OCI-LY3 (cell line): Measurements from ENCODE around the gene RNF152.

Experiments
- H2AFZ ChIP-seq: fragments of 200-600, 300-600 bp; shearing (Covaris generic); 2 replicates; pipeline ENCODE4 v1.6.0; 2014; ENCODE audit warnings: antibody characterized with exemption, low read depth, low read length
- H3K27ac ChIP-seq: fragments of 200-600, 300-600 bp; sonication (generic); 2 replicates; pipeline ENCODE4 v1.5.1; 2014; ENCODE audit warnings: mild to moderate bottlenecking, low read length, moderate library complexity, mixed read lengths
- H3K27me3 ChIP-seq: fragments of 200-600, 300-600 bp; sonication (generic); 2 replicates; pipeline ENCODE4 v1.6.1; 2014; ENCODE audit warnings: low read depth, low read length, mixed read lengths
- H3K36me3 ChIP-seq: fragments of 200-600, 300-600 bp; sonication (generic); replicated peaks from 2 replicates; pipeline ENCODE3; 2014; ENCODE audit warnings: low read depth, low read length, mixed read lengths
- H3K4me1 ChIP-seq: fragments of 300-600, 200-600 bp; sonication (generic); 2 replicates; pipeline ENCODE4 v1.6.1; 2014; ENCODE audit warnings: low read length, mixed read lengths
- H3K4me2 ChIP-seq: fragments of 200-600, 300-600 bp; sonication (generic); 2 replicates; pipeline ENCODE4 v1.6.1; 2014; ENCODE audit warnings: low read length, mixed read lengths
- H3K4me3 ChIP-seq: fragments of 300-600, 200-600 bp; sonication (generic); 2 replicates; pipeline ENCODE4 v1.5.1; 2014; ENCODE audit warnings: antibody characterized with exemption, mild to moderate bottlenecking, low read length, moderate library complexity
- H3K79me2 ChIP-seq: fragments of 300-600, 200-600 bp; shearing (Covaris generic); 2 replicates; pipeline ENCODE4 v1.6.1; 2014; ENCODE audit warnings: mild to moderate bottlenecking, low read length, mixed read lengths
- H3K9ac ChIP-seq: fragments of 300-600, 200-600 bp; shearing (Covaris generic); 2 replicates; pipeline ENCODE4 v1.6.0; 2014; ENCODE audit warnings: mild to moderate bottlenecking, low read length, moderate library complexity
- H3K9me3 ChIP-seq: fragments of 200-600, 300-600 bp; shearing (Covaris generic); 2 replicates; pipeline ENCODE4 v1.6.1; 2014; ENCODE audit warnings: low read length, mixed read lengths; ENCODE audit not compliant: insufficient read depth
- H4K20me1 ChIP-seq: fragments of 200-600, 300-600 bp; sonication (generic); 2 replicates; pipeline ENCODE4 v1.6.1; 2016; ENCODE audit warnings: low read length, mixed read lengths; ENCODE audit not compliant: insufficient read depth
- EZH2phosphoT487 ChIP-seq: fragments of 200-600 bp; shearing (Covaris generic); IDR thresholded peaks from 2 replicates; pipeline ENCODE4 v1.6.1; 2018; ENCODE audit warnings: antibody characterized with exemption, mixed run types, low read depth
- TF ChIP-seq, protein P1 (sequence below): fragments of 200-600, 300-600 bp; sonication (generic); IDR thresholded peaks from 2 replicates; pipeline ENCODE4 v1.5.1; 2014; ENCODE audit warnings: antibody characterized with exemption, low read length, low read depth

The RNF152 gene

DNA sequence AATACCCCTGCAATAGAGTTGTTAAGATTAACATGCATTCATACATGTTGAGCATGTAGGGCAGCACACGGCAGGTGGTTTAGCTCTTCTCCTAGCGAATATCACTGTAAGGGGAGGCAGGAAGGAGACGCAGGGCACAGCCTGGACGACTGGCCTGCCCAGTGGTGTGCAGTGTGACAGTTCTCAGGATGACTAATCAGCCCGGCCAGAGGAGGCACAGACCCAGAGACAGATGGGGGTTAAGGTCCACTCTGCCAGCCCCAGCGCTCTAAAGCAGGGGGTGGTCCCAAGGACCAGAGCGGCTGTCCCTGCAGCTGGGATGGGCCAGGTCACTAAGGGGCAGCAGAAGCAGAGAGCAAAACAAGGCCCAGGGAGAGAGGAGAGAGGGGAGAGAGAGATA lies 63.7 kb downstream of the RNF152 start:
- H3K27ac ChIP-seq = no peak overlapping the region
- H3K4me3 ChIP-seq = no peak overlapping the region
- no peaks in the 10 kb centered on the region for H3K36me3 ChIP-seq
- H3K4me2 ChIP-seq = no peak overlapping the region
- H4K20me1 ChIP-seq = no peaks in the 10 kb centered on the region
- H3K9ac ChIP-seq = no peak overlapping the region
- no peak overlapping the region for H2AFZ ChIP-seq
- peaks cover 59% of the 10 kb centered on the region for H3K27me3 ChIP-seq
- no peak for TF ChIP-seq EZH2phosphoT487
- TF ChIP-seq, protein P1, sequence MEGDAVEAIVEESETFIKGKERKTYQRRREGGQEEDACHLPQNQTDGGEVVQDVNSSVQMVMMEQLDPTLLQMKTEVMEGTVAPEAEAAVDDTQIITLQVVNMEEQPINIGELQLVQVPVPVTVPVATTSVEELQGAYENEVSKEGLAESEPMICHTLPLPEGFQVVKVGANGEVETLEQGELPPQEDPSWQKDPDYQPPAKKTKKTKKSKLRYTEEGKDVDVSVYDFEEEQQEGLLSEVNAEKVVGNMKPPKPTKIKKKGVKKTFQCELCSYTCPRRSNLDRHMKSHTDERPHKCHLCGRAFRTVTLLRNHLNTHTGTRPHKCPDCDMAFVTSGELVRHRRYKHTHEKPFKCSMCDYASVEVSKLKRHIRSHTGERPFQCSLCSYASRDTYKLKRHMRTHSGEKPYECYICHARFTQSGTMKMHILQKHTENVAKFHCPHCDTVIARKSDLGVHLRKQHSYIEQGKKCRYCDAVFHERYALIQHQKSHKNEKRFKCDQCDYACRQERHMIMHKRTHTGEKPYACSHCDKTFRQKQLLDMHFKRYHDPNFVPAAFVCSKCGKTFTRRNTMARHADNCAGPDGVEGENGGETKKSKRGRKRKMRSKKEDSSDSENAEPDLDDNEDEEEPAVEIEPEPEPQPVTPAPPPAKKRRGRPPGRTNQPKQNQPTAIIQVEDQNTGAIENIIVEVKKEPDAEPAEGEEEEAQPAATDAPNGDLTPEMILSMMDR = no peak
- H3K4me1 ChIP-seq = peaks cover 6% of the 10 kb centered on the region
- H3K9me3 ChIP-seq = no peaks in the 10 kb centered on the region
- no peaks in the 10 kb centered on the region for H3K79me2 ChIP-seq

GRCh38 chr18:61827591-61827990 lies 65.2 kb downstream of the RNF152 start:
- H3K9ac ChIP-seq = no peak overlapping the region
- H2AFZ ChIP-seq = no peak overlapping the region
- H3K4me3 ChIP-seq = no peak overlapping the region
- H3K4me2 ChIP-seq = no peak overlapping the region
- H3K27me3 ChIP-seq = peaks cover 51% of the 10 kb centered on the region
- H3K9me3 ChIP-seq = no peaks in the 10 kb centered on the region
- no peaks in the 10 kb centered on the region for H3K79me2 ChIP-seq
- H4K20me1 ChIP-seq = no peaks in the 10 kb centered on the region
- TF ChIP-seq, protein P1 = no peak
- TF ChIP-seq EZH2phosphoT487 = no peak
- H3K27ac ChIP-seq = no peak overlapping the region
- no peaks in the 10 kb centered on the region for H3K4me1 ChIP-seq
- H3K36me3 ChIP-seq = no peaks in the 10 kb centered on the region

- Histone ChIP-seq H2AFZ (no peak overlapping the region), H4K20me1 (no peaks in the 10 kb centered on the region), H3K27ac (no peak overlapping the region), H3K36me3 (no peaks in the 10 kb centered on the region), H3K4me2 (no peak overlapping the region), H3K9me3 (no peaks in the 10 kb centered on the region), H3K27me3 (peaks cover 39% of the 10 kb centered on the region), H3K9ac (no peak overlapping the region), H3K4me1 (no peaks in the 10 kb centered on the region), H3K4me3 (no peak overlapping the region), H3K79me2 (no peaks in the 10 kb centered on the region)
- TF ChIP-seq, protein P1 = no peak
- no peak for TF ChIP-seq EZH2phosphoT487
Observed at GRCh38 chr18:61825386-61825785, 67.4 kb downstream of the RNF152 start.

- Histone ChIP-seq H3K27me3 (peaks cover 36% of the 10 kb centered on the region), H3K9me3 (no peaks in the 10 kb centered on the region), H4K20me1 (no peaks in the 10 kb centered on the region), H3K4me1 (no peaks in the 10 kb centered on the region), H3K4me2 (no peak overlapping the region), H3K27ac (no peak overlapping the region), H3K9ac (no peak overlapping the region), H3K79me2 (no peaks in the 10 kb centered on the region), H3K36me3 (no peaks in the 10 kb centered on the region), H2AFZ (no peak overlapping the region), H3K4me3 (no peak overlapping the region)
- TF ChIP-seq, protein P1 = no peak
- no peak for TF ChIP-seq EZH2phosphoT487
Observed at GRCh38 chr18:61824733-61825363, 68.0 kb downstream of the RNF152 start.
